B cell (primary cell): ENCODE data around the gene RPS8. TPM values are rescaled to one million over a fixed set of nuclear protein-coding genes. Genes with fewer than 3 reads are reported as not detected.

ENCODE experiments used
- ATAC-seq: fragments of 200-7000 bp; cut with Tn5 transposase; one replicate; pipeline ENCODE4 v1.10.0; 2021; ENCODE audit warnings: low read depth, mild to moderate bottlenecking, moderate number of reproducible peaks, moderate library complexity
- CTCF ChIA-PET: fragments of 350-600 bp; sonication (Branson Sonifier 250); formaldehyde crosslinking; loops from one replicate; lab custom pipeline; 2021; ENCODE audit warnings: antibody characterized with exemption, inconsistent platforms; lab: Charles Lee
- POLR2A ChIA-PET: fragments of 350-600 bp; sonication (Branson Sonifier 250); formaldehyde crosslinking; loops from one replicate; lab custom pipeline; 2021; ENCODE audit warnings: antibody characterized with exemption; lab: Charles Lee
- DNase-seq: peaks from one replicate; pipeline ENCODE4 v3.0.0; 2013
- H2AFZ ChIP-seq: 2 replicates; pipeline ENCODE4 v1.6.1; 2012; ENCODE audit warnings: mild to moderate bottlenecking, low read depth, low read length; ENCODE audit not compliant: insufficient read depth, poor library complexity, severe bottlenecking
- H3K27ac ChIP-seq, 2 donors: 1 replicate in 1 of 2; 2 replicates in 1 of 2; pipeline ENCODE4 v1.5.1; 2012 to 2013; ENCODE audit warnings: low read length in 2 of 2, mild to moderate bottlenecking in 2 of 2, moderate library complexity in 1 of 2
- H3K27me3 ChIP-seq, 4 experiments: fragments of 200-600 bp in 1 of 4; sonication (generic) in 1 of 4; replicated peaks in 1 of 4; 1 replicate in 2 of 4; 2 replicates in 2 of 4; pipeline versions ENCODE4 v1.6.1 to v1.7.0; 2013 to 2016; ENCODE audit warnings: low read length in 3 of 4, mild to moderate bottlenecking in 2 of 4, mixed read lengths in 1 of 4, moderate library complexity in 1 of 4; ENCODE audit not compliant: insufficient read depth in 4 of 4, control insufficient read depth in 3 of 4; ENCODE audit errors: control extremely low read depth in 1 of 4
- H3K36me3 ChIP-seq, 2 experiments: replicated peaks in 1 of 2; 1 replicate in 1 of 2; 2 replicates in 1 of 2; pipeline versions ENCODE4 v1.6.1 to v1.7.1; 2013; ENCODE audit warnings: low read length in 1 of 2; ENCODE audit not compliant: insufficient read depth in 2 of 2, control insufficient read depth in 1 of 2; ENCODE audit errors: control extremely low read depth in 1 of 2, extremely low read depth in 1 of 2
- H3K4me1 ChIP-seq, 2 donors: fragments of 200-600 bp in 1 of 2; sonication (generic) in 1 of 2; 1 replicate in 1 of 2; 2 replicates in 1 of 2; pipeline versions ENCODE4 v1.5.1 to v1.6.1; 2013 to 2017; ENCODE audit warnings: low read length in 2 of 2; ENCODE audit not compliant: control insufficient read depth in 2 of 2, insufficient read depth in 2 of 2
- H3K4me2 ChIP-seq: replicated peaks from 2 replicates; pipeline ENCODE3; 2012; ENCODE audit warnings: mild to moderate bottlenecking, low read depth, low read length; ENCODE audit not compliant: poor library complexity, severe bottlenecking
- H3K4me3 ChIP-seq, 5 experiments: fragments of 200-600 bp in 1 of 5; sonication (generic) in 1 of 5; 1 replicate in 3 of 5; 2 replicates in 2 of 5; pipeline versions ENCODE4 v1.5.1 to v1.7.0; 2011 to 2016; ENCODE audit warnings: low read length in 4 of 5, mild to moderate bottlenecking in 4 of 5, low read depth in 2 of 5, control low read depth in 1 of 5, moderate library complexity in 1 of 5; ENCODE audit not compliant: insufficient read depth in 1 of 5; ENCODE audit errors: control extremely low read depth in 1 of 5, extremely low read depth in 1 of 5
- H3K79me2 ChIP-seq: fragments of 200-600 bp; sonication (generic); one replicate; pipeline ENCODE4 v1.6.0; 2016; ENCODE audit warnings: low read length; ENCODE audit not compliant: control insufficient read depth, insufficient read depth
- H3K9ac ChIP-seq: fragments of 200-600 bp; sonication (generic); 2 replicates; pipeline ENCODE4 v1.6.1; 2017; ENCODE audit warnings: mild to moderate bottlenecking, low read length, moderate library complexity
- H3K9me3 ChIP-seq, 3 donors: one replicate each; pipeline versions ENCODE4 v1.6.1 to v1.7.1; 2013; ENCODE audit warnings: low read length in 2 of 3; ENCODE audit not compliant: control insufficient read depth in 2 of 3, insufficient read depth in 1 of 3; ENCODE audit errors: control extremely low read depth in 1 of 3
- H4K20me1 ChIP-seq: 2 replicates; pipeline ENCODE4 v1.6.0; 2012; ENCODE audit warnings: mild to moderate bottlenecking, low read length; ENCODE audit not compliant: insufficient read depth, control insufficient read depth, poor library complexity, severe bottlenecking
- H3K27ac Mint-ChIP-seq: one replicate; pipeline ENCODE4 v1.8.0; 2021; ENCODE audit warnings: mixed read lengths
- H3K27me3 Mint-ChIP-seq: one replicate; pipeline ENCODE4 v1.8.0; 2021; ENCODE audit warnings: mixed read lengths
- H3K4me1 Mint-ChIP-seq: one replicate; pipeline ENCODE4 v1.8.0; 2021; ENCODE audit warnings: mixed read lengths
- H3K4me3 Mint-ChIP-seq: one replicate; pipeline ENCODE4 v1.8.0; 2021; ENCODE audit warnings: mixed read lengths
- H3K9me3 Mint-ChIP-seq: one replicate; pipeline ENCODE4 v1.8.0; 2022; ENCODE audit warnings: mixed read lengths; ENCODE audit not compliant: insufficient read depth
- CTCF ChIP-seq: fragments of 200-600 bp; IDR thresholded peaks from one replicate; pipeline ENCODE4 v1.8.0; 2022; ENCODE audit warnings: antibody characterized with exemption, mild to moderate bottlenecking
- EZH2 ChIP-seq: IDR thresholded peaks from 2 replicates; pipeline ENCODE4 v1.6.1; 2012; ENCODE audit warnings: borderline replicate concordance, low read depth, mild to moderate bottlenecking, moderate library complexity, low read length; ENCODE audit not compliant: insufficient read depth, poor library complexity, severe bottlenecking
- WGBS: methylation state at CpG from one replicate; pipeline ENCODE4 v1.1.5; 2013; ENCODE audit warnings: missing lambda C conversion rate; ENCODE audit not compliant: insufficient coverage; 5-methylcytosine and 5-hydroxymethylcytosine counted together
- intact Hi-C: fragments of 100-400 bp; cut with micrococcal nuclease; formaldehyde crosslinking; loops from one replicate; pipeline ENCODE4 v1.10.0; 2022
- polyA plus RNA-seq: library from polyadenylated mRNA; depleted of rRNA; stranded (reverse); fragments of >200 nt; gene quantifications from 2 replicates; pipeline ENCODE4 v1.2.3, GENCODE V29; 2012
- total RNA-seq, 2 donors: library from RNA; stranded (reverse); fragments of 120-200 nt in 1 of 2; gene quantifications; 1 replicate in 1 of 2; 2 replicates in 1 of 2; pipeline versions ENCODE4 v1.2.3 to v1.2.4, GENCODE V29; 2013 to 2022

The RPS8 gene
- total and polyA plus RNA-seq, 2 donors (not counting 1 experiment from before 2014, with no cell fraction given): 2,525 to 4,047 TPM

- Histone ChIP-seq H3K4me2 (no peak overlapping the region), H3K27me3 (no peaks in the 10 kb centered on the region), H3K4me1 (peaks cover 50 to 68% of the 10 kb centered on the region in 2 donors), H3K79me2 (no peaks in the 10 kb centered on the region), H3K36me3 (peaks cover 0 to 3% of the 10 kb centered on the region in 2 experiments), H3K27ac (no peak overlapping the region), H3K9me3 (no peaks in the 10 kb centered on the region), H3K4me3 (no peak overlapping the region), H2AFZ (no peak overlapping the region), H4K20me1 (no peaks in the 10 kb centered on the region), H3K9ac (no peak overlapping the region)
- no peak for ATAC-seq
- Mint-ChIP-seq H3K27ac (peak overlapping the region; percentile 86), H3K9me3 (no peaks in the 10 kb centered on the region), H3K4me3 (peak overlapping the region; percentile 37), H3K27me3 (no peaks in the 10 kb centered on the region), H3K4me1 (peaks cover 67% of the 10 kb centered on the region)
- no peak for DNase-seq
- WGBS: 90% methylated on average over 7 of the region's 8 CpGs
- TF ChIP-seq EZH2: no peak
- TF ChIP-seq CTCF: no peak
- intact Hi-C loops: no loop called here
- ChIA-PET POLR2A (no interaction called here), CTCF (interaction anchor here (0.8 to 3.9 kb wide), 3 partner anchors 7 to 91 kb away, joined by 3 to 30 read pairs (median 3); no protein-coding TSS in a partner anchor)
These were observed 35.9 kb downstream of the RPS8 start for GRCh38 chr1:44811234-44811633.

- H3K27me3 ChIP-seq: no peaks in the 10 kb centered on the region
- peak overlapping the region; percentile 77 for H3K9ac ChIP-seq
- H3K36me3 ChIP-seq: no peaks in the 10 kb centered on the region
- DNase-seq (no peak), ATAC-seq (no peak)
- peaks cover 58% of the 10 kb centered on the region for H3K4me1 Mint-ChIP-seq
- H3K27me3 Mint-ChIP-seq: no peaks in the 10 kb centered on the region
- no peak for TF ChIP-seq EZH2
- no peak for TF ChIP-seq CTCF
- H3K27ac Mint-ChIP-seq: peak overlapping the region; percentile 37
- peak overlapping the region; percentile 70 to 86 for H3K27ac ChIP-seq
- no peaks in the 10 kb centered on the region for H3K9me3 ChIP-seq
- peak overlapping the region in 4 of 5 experiments; percentile 51 to 76 (median 68) for H3K4me3 ChIP-seq
- POLR2A ChIA-PET: interaction anchor here (0.7 to 2.5 kb wide), 8 partner anchors 11 to 199 kb away, joined by 3 to 20 read pairs (median 10); partner anchors contain the start of genes PLK3, RNU5D-1, RPS8 and UROD
- CTCF ChIA-PET: interaction anchor here (0.6 to 3.3 kb wide), 8 partner anchors 8 to 118 kb away, joined by 3 to 20 read pairs (median 4); partner anchors contain the start of genes PLK3 and RNU5D-1
- H3K4me2 ChIP-seq: peak overlapping the region; percentile 89
- peaks cover 38 to 53% of the 10 kb centered on the region in 2 donors for H3K4me1 ChIP-seq
- WGBS: 86% methylated on average over 46 of the region's 48 CpGs
- peak overlapping the region; percentile 76 for H2AFZ ChIP-seq
- intact Hi-C loops: loop anchor here (2.0 kb wide), 1 partner anchor 528 kb away; the partner anchor contains the start of genes MUTYH and TOE1
- peak overlapping the region; percentile 92 for H3K4me3 Mint-ChIP-seq
- no peaks in the 10 kb centered on the region for H3K9me3 Mint-ChIP-seq
- no peaks in the 10 kb centered on the region for H4K20me1 ChIP-seq
- H3K79me2 ChIP-seq: no peaks in the 10 kb centered on the region
These were observed 37.6 kb downstream of the RPS8 start for GRCh38 chr1:44812822-44813543.
